HG03432 (cell line): Measurements from ENCODE around the gene ADGRL4.

Experiments used
- ATAC-seq: cut with Tn5 transposase; IDR thresholded peaks from one replicate; pipeline ENCODE4 v1.9.1; 2021; ENCODE audit warnings: mild to moderate bottlenecking, moderate library complexity; ENCODE audit not compliant: unreplicated experiment

The ADGRL4 gene

DNA sequence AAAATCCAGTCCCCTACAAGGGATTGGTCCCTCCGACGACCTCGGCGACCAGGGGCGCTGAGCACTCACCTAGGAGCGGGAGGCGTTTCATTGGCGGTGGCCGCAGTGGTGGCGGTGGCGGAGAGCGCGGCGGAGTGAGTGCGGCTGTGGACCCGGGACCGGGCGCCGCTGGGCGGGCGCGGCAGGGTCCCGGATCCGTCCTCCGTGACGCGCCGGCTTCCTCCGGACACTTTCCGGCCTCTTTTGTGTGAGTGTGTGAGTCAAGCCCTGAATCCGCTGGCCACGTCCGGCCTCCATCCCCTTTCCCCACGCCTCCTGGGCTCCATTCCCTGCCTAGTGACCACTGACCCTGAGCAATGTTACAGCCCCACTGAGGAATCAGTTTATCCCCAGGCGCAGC lies at the start of gene ADGRL4:
TSS of gene ADGRL4 (minus strand) at position 167 of the 400 bp plus-strand sequence. CDS start at position 91, 76 bp downstream.
- ATAC-seq, result no peak

GRCh38 chr1:79055856-79056255 lies 49.3 kb upstream of the ADGRL4 start:
- no peak for ATAC-seq

DNA sequence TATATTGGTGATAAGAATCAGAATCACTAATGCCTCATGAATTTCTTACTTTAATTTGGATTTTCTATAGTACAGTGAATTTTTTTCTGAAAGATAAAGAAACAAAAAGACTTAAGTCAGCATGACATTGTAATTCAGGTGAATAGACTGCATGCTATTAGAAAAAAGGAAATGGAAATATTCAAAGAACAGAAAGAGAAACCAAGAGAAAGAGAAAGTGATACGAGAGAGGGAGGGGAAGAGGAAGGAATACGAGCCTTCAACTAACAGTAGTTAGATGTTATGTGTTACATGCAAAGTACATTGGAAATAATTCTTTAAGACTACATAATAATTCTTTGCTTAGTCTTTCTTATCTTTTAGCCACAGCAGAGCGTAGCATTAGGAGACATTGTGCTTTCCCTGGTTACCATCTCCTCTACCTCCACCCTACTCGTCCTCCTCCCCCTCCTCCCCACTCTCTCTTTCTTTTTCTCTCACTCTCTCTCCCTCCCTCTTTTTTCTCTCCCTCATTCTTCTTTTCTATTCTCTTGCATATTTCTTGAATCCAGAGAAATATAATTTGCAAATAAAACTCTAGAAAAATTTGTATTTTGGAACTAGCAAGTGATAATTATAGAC lies 46.4 kb upstream of the ADGRL4 start:
- ATAC-seq, result peak; percentile 99

DNA sequence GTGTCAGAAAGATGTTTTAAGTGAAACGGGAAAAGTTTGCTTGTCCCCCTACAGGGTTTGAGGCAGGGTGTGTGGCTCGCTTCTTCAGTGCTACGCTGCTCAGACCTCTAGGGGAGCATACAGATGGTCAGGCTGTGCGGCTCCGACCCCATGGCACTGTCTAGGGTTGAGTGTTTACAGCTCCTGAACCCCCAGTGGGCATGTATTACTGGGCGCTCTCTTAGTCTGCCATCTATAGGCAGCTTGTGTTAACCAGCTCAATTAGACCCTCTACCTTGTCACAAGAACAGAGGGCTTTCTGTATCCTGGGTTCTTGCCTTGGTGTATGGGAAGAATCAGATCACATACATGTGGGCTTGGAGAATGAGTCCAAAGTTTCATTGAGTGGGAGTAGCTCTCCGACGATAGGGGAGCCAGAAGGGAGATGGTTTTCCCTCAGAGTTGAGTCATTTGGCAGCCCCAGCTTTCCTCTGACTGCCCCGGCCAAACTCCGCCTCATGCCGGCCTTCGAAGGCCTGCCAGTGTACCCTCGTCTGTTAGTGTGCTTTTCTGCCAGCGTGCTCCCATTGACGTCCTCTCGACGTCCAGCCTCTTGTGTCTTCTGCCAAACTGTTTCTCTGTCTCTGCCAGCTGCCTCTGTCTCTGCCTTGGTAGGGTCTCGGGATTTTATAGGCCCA lies 38.6 kb upstream of the ADGRL4 start:
- no peak for ATAC-seq

GRCh38 chr1:79043506-79043905 lies 37.0 kb upstream of the ADGRL4 start:
- ATAC-seq, result no peak

GRCh38 chr1:79042539-79042938 lies 36.0 kb upstream of the ADGRL4 start:
- no peak for ATAC-seq

- ATAC-seq, result peak; percentile 59
These were observed 35.6 kb upstream of the ADGRL4 start for GRCh38 chr1:79042117-79042516.

GRCh38 chr1:79041666-79042065 lies 35.1 kb upstream of the ADGRL4 start:
- no peak for ATAC-seq

- peak; percentile 94 for ATAC-seq
These were observed 34.0 kb upstream of the ADGRL4 start for GRCh38 chr1:79040424-79041082.

DNA sequence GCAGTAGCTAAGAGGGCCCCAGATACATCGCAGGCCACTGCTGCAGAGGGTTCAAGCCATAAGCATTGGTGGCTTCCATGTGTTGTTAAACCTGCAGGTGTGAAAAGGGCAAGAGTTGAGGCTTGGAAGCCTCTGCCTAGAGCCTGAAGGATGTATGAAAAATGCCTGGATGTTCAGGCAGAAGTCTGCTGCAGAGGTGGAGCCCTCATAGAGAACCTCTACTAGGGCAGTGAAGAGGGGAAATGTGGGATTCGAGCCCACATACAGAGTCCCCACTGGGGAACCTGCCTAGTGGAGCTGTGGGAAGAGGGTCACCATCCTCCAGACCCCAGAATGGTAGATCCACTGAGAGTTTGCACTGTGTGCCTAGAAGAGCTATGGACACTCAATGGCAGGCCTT lies 30.6 kb upstream of the ADGRL4 start:
- ATAC-seq, result no peak

DNA sequence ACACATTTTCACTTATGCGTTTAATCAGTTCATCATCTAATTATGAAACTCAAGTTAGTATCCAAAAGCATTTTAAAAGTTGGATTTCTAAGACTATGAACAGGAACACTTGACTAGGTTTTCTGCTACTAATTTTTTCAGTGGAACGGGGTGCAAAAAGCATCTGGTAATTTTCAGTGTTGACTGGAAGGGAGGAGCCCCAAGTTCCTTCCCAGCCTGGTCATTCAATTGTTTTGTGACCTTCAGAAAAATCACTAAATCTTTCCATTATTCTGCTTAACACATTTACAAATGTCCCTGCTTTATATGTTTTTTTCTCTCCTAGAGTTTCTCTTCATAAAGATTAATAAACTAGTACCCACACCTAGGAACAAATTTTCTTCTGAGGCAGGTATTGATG lies 6.0 kb upstream of the ADGRL4 start:
- no peak for ATAC-seq

GRCh38 chr1:79010589-79010988 lies 4.1 kb upstream of the ADGRL4 start:
- no peak for ATAC-seq

DNA sequence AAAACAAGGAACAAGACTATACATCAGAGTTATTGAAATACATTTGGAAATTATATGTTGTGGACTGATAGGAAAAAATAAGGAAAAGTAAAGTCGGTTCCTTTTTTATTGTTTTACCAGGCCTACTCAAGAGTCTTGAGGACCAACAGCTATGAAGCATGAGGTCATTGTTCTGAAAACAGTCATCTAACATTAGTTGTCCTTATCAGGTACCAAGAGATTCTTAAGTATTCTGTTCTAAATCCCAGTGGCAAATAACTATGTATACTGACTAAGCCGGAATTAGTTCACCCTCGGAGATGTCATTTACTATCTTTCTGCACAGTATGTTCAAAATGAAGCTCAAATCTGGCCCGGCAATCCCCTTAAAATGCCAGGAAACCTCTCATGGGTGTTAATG lies 585 bp downstream of the ADGRL4 start:
- ATAC-seq, result no peak

GRCh38 chr1:79004916-79005315 lies 1.6 kb downstream of the ADGRL4 start:
- ATAC-seq, result no peak

- ATAC-seq, result no peak
These were observed 9.7 kb downstream of the ADGRL4 start for GRCh38 chr1:78996791-78997190.

- ATAC-seq, result no peak
These were observed 19.5 kb downstream of the ADGRL4 start for GRCh38 chr1:78987042-78987441.

- ATAC-seq, result no peak
These were observed 26.0 kb downstream of the ADGRL4 start for GRCh38 chr1:78980511-78980910.

- no peak for ATAC-seq
These were observed 33.8 kb downstream of the ADGRL4 start for GRCh38 chr1:78972723-78973122.

DNA sequence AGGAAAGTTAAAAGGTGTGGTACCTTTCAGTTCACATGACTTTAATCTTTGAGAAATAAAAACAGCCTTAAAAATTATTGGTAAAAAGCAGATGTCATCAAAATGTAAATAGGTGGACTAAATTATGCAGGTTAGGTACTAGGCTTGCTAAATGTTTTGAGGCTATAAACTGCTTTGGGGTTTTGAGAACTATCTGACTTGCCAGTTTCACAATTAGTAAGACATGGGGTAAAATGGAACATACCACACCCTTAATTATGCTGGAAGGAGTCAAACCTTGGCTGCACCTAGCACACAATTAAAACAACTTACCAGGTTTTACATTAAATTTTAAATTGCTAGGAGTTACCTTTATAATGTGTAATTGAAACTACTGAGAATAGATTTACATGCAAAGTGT lies 39.4 kb downstream of the ADGRL4 start:
- ATAC-seq, result peak; percentile 64

DNA sequence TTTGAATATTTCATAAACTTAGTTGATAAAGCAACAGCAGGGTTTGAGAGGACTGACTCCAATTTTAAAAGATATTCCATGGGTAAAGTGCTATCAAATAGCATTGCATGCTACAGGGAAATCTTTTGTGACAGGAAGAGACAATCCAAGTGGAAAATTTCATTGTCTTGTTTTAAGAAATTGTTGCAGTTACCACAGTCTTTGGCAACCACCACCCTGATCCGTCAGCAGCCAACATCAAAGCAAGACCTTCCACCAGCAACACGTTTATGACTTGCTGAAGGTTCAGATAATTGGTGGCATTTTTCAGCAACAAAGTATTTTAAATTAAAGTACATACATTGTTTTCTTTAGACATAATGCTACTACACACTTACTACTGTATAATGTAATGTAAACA lies 47.8 kb downstream of the ADGRL4 start:
- no peak for ATAC-seq

DNA sequence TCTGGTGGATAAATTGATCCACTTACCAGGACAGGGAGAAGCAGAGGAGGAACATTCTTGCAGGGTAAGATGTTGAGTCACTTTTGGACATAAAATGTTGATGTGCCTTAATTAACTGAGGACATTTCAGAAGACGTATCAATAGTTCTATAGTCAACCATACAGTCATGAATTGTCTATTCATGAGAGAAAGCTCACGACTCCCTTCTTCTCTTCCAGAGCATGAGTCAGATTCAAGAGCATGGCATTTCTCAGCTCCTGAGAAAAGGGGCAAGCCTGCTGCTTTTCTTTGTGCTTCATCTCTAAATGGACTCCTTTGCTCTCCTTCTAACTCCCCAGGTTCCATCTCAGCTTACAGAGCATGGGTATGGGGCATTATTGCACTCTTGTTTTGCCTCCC lies 55.7 kb downstream of the ADGRL4 start:
- ATAC-seq, result no peak

DNA sequence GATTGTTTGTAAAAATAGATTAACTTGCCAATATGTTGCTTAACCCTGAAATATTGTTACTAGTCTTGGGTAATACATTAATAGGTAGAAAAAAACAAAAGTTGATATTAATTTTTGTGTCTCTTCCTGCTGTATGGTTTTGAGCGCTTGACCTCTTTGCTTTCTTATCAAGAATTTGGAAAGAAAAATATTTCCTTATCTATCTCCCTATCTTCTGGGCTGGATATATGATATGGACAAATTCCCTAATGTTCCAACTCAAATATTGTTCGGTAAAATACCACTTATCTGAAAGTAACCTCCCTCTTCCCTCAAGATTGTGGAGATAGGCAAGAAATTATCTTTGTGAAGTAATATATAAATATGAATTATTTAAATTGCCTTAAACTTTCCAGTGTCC lies 57.3 kb downstream of the ADGRL4 start:
- ATAC-seq, result no peak
